ENCODE results near the gene HPS5. TPM values are rescaled to one million over a fixed set of nuclear protein-coding genes. Genes with fewer than 3 reads are reported as not detected.
"Not testable (repeated sequence)": the region's sequence is repeated elsewhere in the genome, so short reads cannot be mapped to it uniquely, and the experiment has no call there.

The HPS5 gene
- total and polyA plus RNA-seq, 8 donors, result 5.2 to 61.3 (median 7.1) TPM

GRCh38 chr11:18324381-18324780, 2.4 kb upstream of the HPS5 start:
- H3K9me3 ChIP-seq, result no peaks in the 10 kb centered on the region
- no peaks in the 10 kb centered on the region for H3K27me3 ChIP-seq
- peaks cover 34 to 67% (median 47%) of the 10 kb centered on the region in 4 donors for H3K4me1 ChIP-seq
- WGBS, 5 donors, result 45 to 66% (median 58%) methylated on average over 1 of the region's 1 CpG
- no peak for TF ChIP-seq POLR2AphosphoS5 (IDR thresholded peaks at IDR 0.05)
- TF ChIP-seq EP300 (IDR thresholded peaks at IDR 0.05), result no peak
- no peak for TF ChIP-seq CTCF (IDR thresholded peaks at IDR 0.05)
- no peak for TF ChIP-seq POLR2A (IDR thresholded peaks at IDR 0.05)
- DNase-seq, result no peak
- peaks cover 9 to 30% (median 18%) of the 10 kb centered on the region in 4 donors for H3K36me3 ChIP-seq
- peak overlapping the region in 1 of 5 donors; percentile 99 for H3K27ac ChIP-seq
- peak overlapping the region in 2 of 4 donors; percentile 80 to 86 for H3K4me3 ChIP-seq
- intact Hi-C loops (cut with DNase I; ENCODE audit: low total_unique reads), result loop anchor here (10.0 kb wide), 1 partner anchor 50 kb away; no protein-coding TSS in a partner anchor

DNA sequence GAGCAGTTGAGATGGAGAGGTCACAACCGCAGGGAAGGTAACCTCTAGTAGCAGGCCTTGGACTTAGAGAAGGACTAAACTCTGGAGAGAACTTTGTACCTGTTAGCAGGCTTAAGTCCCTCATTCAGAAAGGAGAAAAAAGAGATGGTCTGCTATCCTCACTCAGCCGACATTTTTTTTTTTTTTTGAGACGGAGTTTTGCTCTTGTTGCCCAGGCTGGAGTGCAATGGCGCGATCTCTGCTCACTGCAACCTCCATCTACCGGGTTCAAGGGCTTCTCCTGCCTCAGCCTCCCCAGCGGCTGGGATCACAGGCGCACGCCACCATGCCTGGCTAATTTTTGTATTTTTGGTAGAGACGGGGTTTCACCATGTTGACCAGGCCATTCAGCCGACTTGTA, 1.9 kb upstream of the HPS5 start:
- DNase-seq, H3K9me3 ChIP-seq, H3K27me3 ChIP-seq: not testable (repeated sequence)
- Histone ChIP-seq H3K27ac (peak overlapping the region in 1 of 5 donors; percentile 99), H3K4me3 (peak overlapping the region in 3 of 4 donors; percentile 80 to 90 (median 86)), H3K36me3 (peaks cover 5 to 27% (median 14%) of the 10 kb centered on the region in 4 donors), H3K4me1 (peaks cover 34 to 64% (median 44%) of the 10 kb centered on the region in 4 donors)
- 89 to 94% (median 92%) methylated on average over 11 of the region's 11 CpGs for WGBS, 5 donors
- intact Hi-C loops (cut with DNase I; ENCODE audit: low total_unique reads), result loop anchor here (10.0 kb wide), 1 partner anchor 51 kb away; no protein-coding TSS in a partner anchor

- Histone ChIP-seq H3K9me3 (no peaks in the 10 kb centered on the region), H3K27ac (peak overlapping the region; percentile 91 to 99 (median 96)), H3K27me3 (no peaks in the 10 kb centered on the region), H3K36me3 (peaks cover 5 to 20% (median 14%) of the 10 kb centered on the region in 4 donors), H3K4me3 (peak overlapping the region; percentile 80 to 90 (median 84)), H3K4me1 (peaks cover 34 to 65% (median 46%) of the 10 kb centered on the region in 4 donors)
- 8 to 18% (median 10%) methylated on average over 12 to 18 of the region's 18 CpGs for WGBS, 5 donors
- intact Hi-C loops (cut with DNase I; ENCODE audit: low total_unique reads), result loop anchor here (10.0 kb wide), 1 partner anchor 52 kb away; no protein-coding TSS in a partner anchor
- TF ChIP-seq CTCF (IDR thresholded peaks at IDR 0.05), result no peak
- no peak for TF ChIP-seq POLR2AphosphoS5 (IDR thresholded peaks at IDR 0.05)
- TF ChIP-seq POLR2A (IDR thresholded peaks at IDR 0.05), result no peak
- no peak for TF ChIP-seq EP300 (IDR thresholded peaks at IDR 0.05)
- DNase-seq, result no peak
Measured at GRCh38 chr11:18322818-18323570, 1.1 kb upstream of the HPS5 start.

DNA sequence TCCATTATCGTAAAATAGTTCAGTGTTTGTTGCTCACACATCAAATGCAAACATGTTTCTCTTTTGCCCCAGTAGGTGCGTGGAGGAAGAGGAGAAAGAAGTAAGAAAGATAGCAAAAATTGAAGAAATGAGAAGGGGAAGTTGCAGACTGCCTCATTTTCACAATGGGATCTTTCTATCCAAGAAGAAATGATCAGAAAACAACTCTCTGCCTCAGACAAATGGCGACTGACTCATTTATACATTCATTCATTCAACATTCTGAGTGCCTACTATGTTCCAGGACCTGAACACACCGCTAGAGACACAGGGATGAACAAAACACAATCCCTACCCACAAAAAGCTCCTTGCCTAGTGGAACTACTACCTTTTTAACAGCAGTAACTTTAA, 367 bp downstream of the HPS5 start:
- intact Hi-C loops (cut with DNase I; ENCODE audit: low total_unique reads), result loop anchor here (10.0 kb wide), 1 partner anchor 53 kb away; no protein-coding TSS in a partner anchor
- Histone ChIP-seq H3K36me3 (peaks cover 0 to 15% (median 11%) of the 10 kb centered on the region in 4 donors), H3K4me1 (peaks cover 34 to 65% (median 46%) of the 10 kb centered on the region in 4 donors), H3K4me3 (peak overlapping the region; percentile 80 to 90 (median 84)), H3K9me3 (no peaks in the 10 kb centered on the region), H3K27me3 (no peaks in the 10 kb centered on the region), H3K27ac (peak overlapping the region; percentile 91 to 99 (median 96))
- DNase-seq, result no peak
- TF ChIP-seq EP300 (IDR thresholded peaks at IDR 0.05), result no peak
- TF ChIP-seq POLR2A (IDR thresholded peaks at IDR 0.05), result no peak
- no peak for TF ChIP-seq POLR2AphosphoS5 (IDR thresholded peaks at IDR 0.05)
- no peak for TF ChIP-seq CTCF (IDR thresholded peaks at IDR 0.05)
- WGBS, 5 donors, result 3 to 4% (median 4%) methylated on average over 4 of the region's 4 CpGs

Data from stomach (tissue), 9 donors.